IMR-90 (cell line): ENCODE measurements around the gene GPR153. TPM values are rescaled to one million over a fixed set of nuclear protein-coding genes. Genes with fewer than 3 reads are reported as not detected.

Experiments used
- ATAC-seq: fragments of 200-7000 bp; cut with Tn5 transposase; 2 replicates; pipeline ENCODE4 v1.9.1; 2020; ENCODE audit warnings: low read depth, mild to moderate bottlenecking, moderate library complexity
- BruUV-seq: library from RNA; stranded (reverse); fragments of 400-500 nt; replicated peaks from 2 replicates; lab custom pipeline; 2021; lab: Mats Ljungman, UMichigan
- CTCF ChIA-PET: fragments of 300-600 bp; formaldehyde crosslinking; extraction: SDS; loops from one replicate; lab custom pipeline; 2021; ENCODE audit warnings: antibody characterized with exemption; lab: Yijun Ruan, JAX
- POLR2A ChIA-PET: fragments of 300-600 bp; sonication (Branson Sonifier 250); formaldehyde crosslinking; loops from one replicate; lab custom pipeline; 2022; ENCODE audit warnings: antibody characterized with exemption; ENCODE audit not compliant: unreplicated experiment; lab: Charles Lee
- DNase-seq: peaks from one replicate; pipeline ENCODE4 v3.0.0; 2013
- H2AFZ ChIP-seq: replicated peaks from 2 replicates; pipeline ENCODE3; 2013; ENCODE audit warnings: low read length, mild to moderate bottlenecking; ENCODE audit not compliant: poor library complexity
- H2AK5ac ChIP-seq: 2 replicates; pipeline ENCODE4 v1.6.1; 2013; ENCODE audit warnings: low read depth, low read length, inconsistent platforms
- H2AK9ac ChIP-seq: replicated peaks from 2 replicates; pipeline ENCODE3; 2013; ENCODE audit warnings: mild to moderate bottlenecking, low read depth, low read length, moderate library complexity; ENCODE audit not compliant: poor library complexity
- H2BK120ac ChIP-seq: 2 replicates; pipeline ENCODE4 v1.6.1; 2013; ENCODE audit warnings: low read depth, low read length, inconsistent platforms
- H2BK15ac ChIP-seq: 3 replicates; pipeline ENCODE4 v1.6.1; 2013; ENCODE audit warnings: low read depth, low read length, inconsistent platforms
- H2BK20ac ChIP-seq: 2 replicates; pipeline ENCODE4 v1.6.1; 2013; ENCODE audit warnings: low read depth, mild to moderate bottlenecking, inconsistent platforms, low read length, moderate library complexity
- H2BK5ac ChIP-seq: 2 replicates; pipeline ENCODE4 v1.6.1; 2013; ENCODE audit warnings: mild to moderate bottlenecking, low read depth, low read length, inconsistent platforms; ENCODE audit not compliant: poor library complexity, severe bottlenecking
- H3K14ac ChIP-seq: replicated peaks from 2 replicates; pipeline ENCODE4 v1.6.1; 2013; ENCODE audit warnings: low read depth, low read length, inconsistent platforms
- H3K18ac ChIP-seq: 2 replicates; pipeline ENCODE4 v1.6.1; 2013; ENCODE audit warnings: low read depth, low read length, control low read depth
- H3K23ac ChIP-seq: 2 replicates; pipeline ENCODE4 v1.6.1; 2013; ENCODE audit warnings: low read depth, low read length, inconsistent platforms
- H3K27ac ChIP-seq: 2 replicates; pipeline ENCODE4 v1.5.1; 2013; ENCODE audit warnings: mild to moderate bottlenecking, control low read depth, low read length; ENCODE audit not compliant: insufficient read depth
- H3K27me3 ChIP-seq: 2 replicates; pipeline ENCODE4 v1.6.1; 2013; ENCODE audit warnings: low read length; ENCODE audit not compliant: control insufficient read depth, insufficient read depth
- H3K36me3 ChIP-seq: 2 replicates; pipeline ENCODE4 v1.6.1; 2013; ENCODE audit warnings: low read length, mixed read lengths; ENCODE audit not compliant: control insufficient read depth, insufficient read depth
- H3K4ac ChIP-seq: 2 replicates; pipeline ENCODE4 v1.6.1; 2013; ENCODE audit warnings: low read depth, low read length, inconsistent platforms
- H3K4me1 ChIP-seq: 2 replicates; pipeline ENCODE4 v1.6.1; 2013; ENCODE audit warnings: low read length, mixed read lengths; ENCODE audit not compliant: control insufficient read depth, insufficient read depth
- H3K4me2 ChIP-seq: 2 replicates; pipeline ENCODE4 v1.6.1; 2013; ENCODE audit warnings: low read depth, mild to moderate bottlenecking, control low read depth, low read length, moderate library complexity
- H3K4me3 ChIP-seq: 2 replicates; pipeline ENCODE4 v1.5.1; 2013; ENCODE audit warnings: low read depth, mild to moderate bottlenecking, control low read depth, low read length, moderate library complexity; ENCODE audit not compliant: insufficient read depth
- H3K56ac ChIP-seq: 2 replicates; pipeline ENCODE4 v1.6.1; 2013; ENCODE audit warnings: low read length, inconsistent platforms; ENCODE audit not compliant: insufficient read depth; ENCODE audit errors: extremely low read depth
- H3K79me1 ChIP-seq, 2 experiments: 2 replicates each; pipeline ENCODE4 v1.6.1; 2013; ENCODE audit warnings: low read length in 2 of 2, inconsistent platforms in 1 of 2, low read depth in 1 of 2
- H3K9ac ChIP-seq: 2 replicates; pipeline ENCODE4 v1.6.1; 2013; ENCODE audit warnings: low read depth, low read length, control low read depth
- H3K9me1 ChIP-seq: 2 replicates; pipeline ENCODE4 v1.6.1; 2013; ENCODE audit warnings: low read length, inconsistent platforms; ENCODE audit not compliant: insufficient read depth
- H3K9me3 ChIP-seq: 2 replicates; pipeline ENCODE4 v1.6.1; 2013; ENCODE audit warnings: low read length; ENCODE audit not compliant: control insufficient read depth, insufficient read depth
- H4K20me1 ChIP-seq: 2 replicates; pipeline ENCODE4 v1.6.1; 2013; ENCODE audit warnings: low read length, inconsistent platforms; ENCODE audit not compliant: insufficient read depth
- H4K5ac ChIP-seq: 2 replicates; pipeline ENCODE4 v1.6.1; 2013; ENCODE audit warnings: mild to moderate bottlenecking, low read depth, low read length, control low read depth
- H4K8ac ChIP-seq, 2 experiments: 2 replicates each; pipeline ENCODE4 v1.6.1; 2013; ENCODE audit warnings: low read depth in 2 of 2, low read length in 2 of 2, control low read depth in 1 of 2, inconsistent platforms in 1 of 2
- H4K91ac ChIP-seq: 2 replicates; pipeline ENCODE4 v1.6.1; 2013; ENCODE audit warnings: low read depth, low read length, inconsistent platforms; ENCODE audit not compliant: insufficient read depth
- BHLHE40 ChIP-seq: fragments of 150-350 bp; IDR thresholded peaks from 2 replicates; pipeline ENCODE4 v1.6.1; 2016; ENCODE audit warnings: mild to moderate bottlenecking, low read depth, low read length
- CTCF ChIP-seq: conservative IDR thresholded peaks from 2 replicates; pipeline ENCODE4 v1.5.1; 2012; ENCODE audit warnings: mild to moderate bottlenecking, low read depth, low read length, improper control_type of control experiment
- ELK1 ChIP-seq: fragments of 150-350 bp; IDR thresholded peaks from 2 replicates; pipeline ENCODE4 v1.6.1; 2016; ENCODE audit warnings: low read depth, mild to moderate bottlenecking, low read length, moderate library complexity, borderline replicate concordance
- MAZ ChIP-seq: IDR thresholded peaks from 2 replicates; pipeline ENCODE4 v1.6.1; 2012; ENCODE audit warnings: low read depth, mild to moderate bottlenecking, low read length, improper control_type of control experiment, moderate library complexity, borderline replicate concordance
- RFX5 ChIP-seq: IDR thresholded peaks from 2 replicates; pipeline ENCODE4 v1.8.0; 2012; ENCODE audit warnings: low read depth, mild to moderate bottlenecking, low read length, moderate library complexity
- WGBS, 2 experiments: methylation state at CpG; one replicate each; pipeline versions ENCODE4 v1.1.5 to v1.1.7; 2013; ENCODE audit warnings: missing lambda C conversion rate in 2 of 2; ENCODE audit not compliant: insufficient read length in 1 of 2; ENCODE audit errors: extremely low coverage in 2 of 2; 5-methylcytosine and 5-hydroxymethylcytosine counted together
- dilution Hi-C: fragments of 300-500 bp; cut with HindIII; formaldehyde crosslinking; loops from one replicate; pipeline ENCODE4 v1.14.3; 2018; ENCODE audit warnings: low sequenced_read_pairs; ENCODE audit not compliant: unreplicated experiment
- in situ Hi-C: fragments of 300-500 bp; cut with MboI; formaldehyde crosslinking; loops from 3 replicates; pipeline ENCODE4 v1.14.3; 2019; ENCODE audit warnings: low sequenced_read_pairs, inconsistent platforms, mixed read lengths
- intact Hi-C: fragments of 100-400 bp; cut with micrococcal nuclease; formaldehyde crosslinking; loops from 2 replicates; pipeline ENCODE4 v1.10.0; 2022
- polyA plus RNA-seq, 3 experiments: library from polyadenylated mRNA; depleted of rRNA; stranded (reverse); fragments of >200 nt; gene quantifications; 2 replicates each; pipeline ENCODE4 v1.2.3, GENCODE V29; 2012; ENCODE audit warnings: low replicate concordance in 1 of 3
- total RNA-seq: library from RNA; depleted of rRNA; stranded (reverse); fragments of >200 nt; gene quantifications from 2 replicates; pipeline ENCODE4 v1.2.3, GENCODE V29; 2012

The GPR153 gene
- total and polyA plus RNA-seq, 2 of the 4 experiments (the other 2 are of a cell fraction) = 1.8 to 5.2 TPM

GRCh38 chr1:6279613-6280383 is 18.9 kb upstream of the GPR153 start:
- TF ChIP-seq BHLHE40 = no peak
- no peak for TF ChIP-seq RFX5
- no peak for TF ChIP-seq ELK1
- no peak for TF ChIP-seq MAZ
- TF ChIP-seq CTCF = no peak
- H3K14ac ChIP-seq = no peak overlapping the region

More at GRCh38 chr1:6279613-6280383, 18.9 kb upstream of the GPR153 start:
- Histone ChIP-seq H3K4ac (no peak overlapping the region), H3K27me3 (no peaks in the 10 kb centered on the region), H3K18ac (no peak overlapping the region), H3K23ac (no peak overlapping the region), H3K9ac (no peak overlapping the region), H4K8ac (no peak overlapping the region), H2AFZ (no peak overlapping the region), H4K5ac (no peak overlapping the region), H3K4me2 (no peak overlapping the region), H2BK120ac (no peak overlapping the region), H3K56ac (no peak overlapping the region), H4K91ac (no peak overlapping the region), H3K79me1 (peaks cover 0 to 13% of the 10 kb centered on the region in 2 experiments; a peak in 2 of 4 replicates), H2AK5ac (no peak overlapping the region), H2BK15ac (no peak overlapping the region), H4K20me1 (no peaks in the 10 kb centered on the region), H3K4me3 (no peak overlapping the region), H3K9me3 (no peaks in the 10 kb centered on the region), H3K36me3 (no peaks in the 10 kb centered on the region), H2AK9ac (no peak overlapping the region), H2BK5ac (no peak overlapping the region), H2BK20ac (no peak overlapping the region), H3K4me1 (peaks cover 14% of the 10 kb centered on the region), H3K27ac (no peak overlapping the region), H3K9me1 (peaks cover 6% of the 10 kb centered on the region; the same call in 1 of the 2 replicates)
- dilution Hi-C loops = no loop called here
- CTCF ChIA-PET = no interaction called here
- BruUV-seq = no TSS peak
- POLR2A ChIA-PET = no interaction called here
- ATAC-seq (no peak), DNase-seq (no peak)
- in situ Hi-C loops = no loop called here
- WGBS, 2 experiments = 77% methylated on average over 16 of the region's 31 CpGs; no CpG with 5 or more reads in 1 of the 2 experiments
- intact Hi-C loops = no loop called here
